ENCODE measurements around the gene EDC3. TPM values are rescaled to one million over a fixed set of nuclear protein-coding genes. Genes with fewer than 3 reads are reported as not detected.

EDC3 gene
- total and polyA plus RNA-seq, 2 experiments from 2014 or later: 13.8 to 26.5 TPM

- TF ChIP-seq NANOG (IDR thresholded peaks at IDR 0.05; ENCODE audit: borderline replicate concordance) (no peak), CREB1 (CRISPR knock-in tag; IDR thresholded peaks at IDR 0.05; ENCODE audit: low read depth) (no peak)
Observed at GRCh38 chr15:74676801-74677200, 19.0 kb downstream of the EDC3 start (continued).

- DNase-seq (ENCODE audit: low spot score) (no peak), ATAC-seq (no peak)
- Histone ChIP-seq H3K79me2 (replicated peaks; ENCODE audit: insufficient read depth) (peaks cover 33% of the 10 kb centered on the region), H3K27ac (ENCODE audit: low read depth) (no peak overlapping the region), H3K4me2 (no peak overlapping the region), H3K4me1 (ENCODE audit: insufficient read depth) (no peaks in the 10 kb centered on the region), H2AFZ (no peak overlapping the region), H3K27me3 (ENCODE audit: insufficient read depth) (no peaks in the 10 kb centered on the region), H4K20me1 (replicated peaks; ENCODE audit: insufficient read depth) (peaks cover 30% of the 10 kb centered on the region), H3K36me3 (ENCODE audit: insufficient read depth) (peaks cover 21% of the 10 kb centered on the region), H3K9me2 (ENCODE audit: insufficient read depth) (no peaks in the 10 kb centered on the region), H3F3A (replicated peaks; ENCODE audit: low read depth) (no peaks in the 10 kb centered on the region), H3K4me3 (no peak overlapping the region)
- Mint-ChIP-seq H3K27me3 (ENCODE audit: insufficient read depth, low read depth, poor library complexity) (no peaks in the 10 kb centered on the region), H3K4me1 (no peaks in the 10 kb centered on the region), H3K27ac (no peak overlapping the region), H3K36me3 (ENCODE audit: low read depth) (peaks cover 30% of the 10 kb centered on the region), H3K9me3 (no peaks in the 10 kb centered on the region; the same call in 2 of the 3 replicates), H3K4me3 (no peak overlapping the region)
- TF ChIP-seq, protein P1, sequence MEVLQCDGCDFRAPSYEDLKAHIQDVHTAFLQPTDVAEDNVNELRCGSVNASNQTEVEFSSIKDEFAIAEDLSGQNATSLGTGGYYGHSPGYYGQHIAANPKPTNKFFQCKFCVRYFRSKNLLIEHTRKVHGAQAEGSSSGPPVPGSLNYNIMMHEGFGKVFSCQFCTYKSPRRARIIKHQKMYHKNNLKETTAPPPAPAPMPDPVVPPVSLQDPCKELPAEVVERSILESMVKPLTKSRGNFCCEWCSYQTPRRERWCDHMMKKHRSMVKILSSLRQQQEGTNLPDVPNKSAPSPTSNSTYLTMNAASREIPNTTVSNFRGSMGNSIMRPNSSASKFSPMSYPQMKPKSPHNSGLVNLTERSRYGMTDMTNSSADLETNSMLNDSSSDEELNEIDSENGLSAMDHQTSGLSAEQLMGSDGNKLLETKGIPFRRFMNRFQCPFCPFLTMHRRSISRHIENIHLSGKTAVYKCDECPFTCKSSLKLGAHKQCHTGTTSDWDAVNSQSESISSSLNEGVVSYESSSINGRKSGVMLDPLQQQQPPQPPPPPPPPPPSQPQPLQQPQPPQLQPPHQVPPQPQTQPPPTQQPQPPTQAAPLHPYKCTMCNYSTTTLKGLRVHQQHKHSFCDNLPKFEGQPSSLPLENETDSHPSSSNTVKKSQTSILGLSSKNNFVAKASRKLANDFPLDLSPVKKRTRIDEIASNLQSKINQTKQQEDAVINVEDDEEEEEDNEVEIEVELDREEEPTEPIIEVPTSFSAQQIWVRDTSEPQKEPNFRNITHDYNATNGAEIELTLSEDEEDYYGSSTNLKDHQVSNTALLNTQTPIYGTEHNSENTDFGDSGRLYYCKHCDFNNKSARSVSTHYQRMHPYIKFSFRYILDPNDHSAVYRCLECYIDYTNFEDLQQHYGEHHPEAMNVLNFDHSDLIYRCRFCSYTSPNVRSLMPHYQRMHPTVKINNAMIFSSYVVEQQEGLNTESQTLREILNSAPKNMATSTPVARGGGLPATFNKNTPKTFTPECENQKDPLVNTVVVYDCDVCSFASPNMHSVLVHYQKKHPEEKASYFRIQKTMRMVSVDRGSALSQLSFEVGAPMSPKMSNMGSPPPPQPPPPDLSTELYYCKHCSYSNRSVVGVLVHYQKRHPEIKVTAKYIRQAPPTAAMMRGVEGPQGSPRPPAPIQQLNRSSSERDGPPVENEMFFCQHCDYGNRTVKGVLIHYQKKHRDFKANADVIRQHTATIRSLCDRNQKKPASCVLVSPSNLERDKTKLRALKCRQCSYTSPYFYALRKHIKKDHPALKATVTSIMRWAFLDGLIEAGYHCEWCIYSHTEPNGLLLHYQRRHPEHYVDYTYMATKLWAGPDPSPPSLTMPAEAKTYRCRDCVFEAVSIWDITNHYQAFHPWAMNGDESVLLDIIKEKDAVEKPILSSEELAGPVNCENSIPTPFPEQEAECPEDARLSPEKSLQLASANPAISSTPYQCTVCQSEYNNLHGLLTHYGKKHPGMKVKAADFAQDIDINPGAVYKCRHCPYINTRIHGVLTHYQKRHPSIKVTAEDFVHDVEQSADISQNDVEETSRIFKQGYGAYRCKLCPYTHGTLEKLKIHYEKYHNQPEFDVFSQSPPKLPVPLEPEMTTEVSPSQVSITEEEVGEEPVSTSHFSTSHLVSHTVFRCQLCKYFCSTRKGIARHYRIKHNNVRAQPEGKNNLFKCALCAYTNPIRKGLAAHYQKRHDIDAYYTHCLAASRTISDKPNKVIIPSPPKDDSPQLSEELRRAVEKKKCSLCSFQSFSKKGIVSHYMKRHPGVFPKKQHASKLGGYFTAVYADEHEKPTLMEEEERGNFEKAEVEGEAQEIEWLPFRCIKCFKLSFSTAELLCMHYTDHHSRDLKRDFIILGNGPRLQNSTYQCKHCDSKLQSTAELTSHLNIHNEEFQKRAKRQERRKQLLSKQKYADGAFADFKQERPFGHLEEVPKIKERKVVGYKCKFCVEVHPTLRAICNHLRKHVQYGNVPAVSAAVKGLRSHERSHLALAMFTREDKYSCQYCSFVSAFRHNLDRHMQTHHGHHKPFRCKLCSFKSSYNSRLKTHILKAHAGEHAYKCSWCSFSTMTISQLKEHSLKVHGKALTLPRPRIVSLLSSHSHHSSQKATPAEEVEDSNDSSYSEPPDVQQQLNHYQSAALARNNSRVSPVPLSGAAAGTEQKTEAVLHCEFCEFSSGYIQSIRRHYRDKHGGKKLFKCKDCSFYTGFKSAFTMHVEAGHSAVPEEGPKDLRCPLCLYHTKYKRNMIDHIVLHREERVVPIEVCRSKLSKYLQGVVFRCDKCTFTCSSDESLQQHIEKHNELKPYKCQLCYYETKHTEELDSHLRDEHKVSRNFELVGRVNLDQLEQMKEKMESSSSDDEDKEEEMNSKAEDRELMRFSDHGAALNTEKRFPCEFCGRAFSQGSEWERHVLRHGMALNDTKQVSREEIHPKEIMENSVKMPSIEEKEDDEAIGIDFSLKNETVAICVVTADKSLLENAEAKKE (CRISPR knock-in tag; IDR thresholded peaks at IDR 0.05): no peak
- no peak for TF ChIP-seq CREB1 (CRISPR knock-in tag; IDR thresholded peaks at IDR 0.05; ENCODE audit: low read depth)
- TF ChIP-seq ZNF331 (CRISPR knock-in tag; IDR thresholded peaks at IDR 0.05; ENCODE audit: low read depth): no peak
- no peak for TF ChIP-seq JUNB (IDR thresholded peaks at IDR 0.05; ENCODE audit: unreplicated experiment)
- no peak for TF ChIP-seq CTCF (conservative IDR thresholded peaks at IDR 0.05; ENCODE audit: low read depth in 2 of 2)
- no peak for TF ChIP-seq EZH2 (IDR thresholded peaks at IDR 0.05; ENCODE audit: low read depth, unreplicated experiment)
- TF ChIP-seq, protein P2, sequence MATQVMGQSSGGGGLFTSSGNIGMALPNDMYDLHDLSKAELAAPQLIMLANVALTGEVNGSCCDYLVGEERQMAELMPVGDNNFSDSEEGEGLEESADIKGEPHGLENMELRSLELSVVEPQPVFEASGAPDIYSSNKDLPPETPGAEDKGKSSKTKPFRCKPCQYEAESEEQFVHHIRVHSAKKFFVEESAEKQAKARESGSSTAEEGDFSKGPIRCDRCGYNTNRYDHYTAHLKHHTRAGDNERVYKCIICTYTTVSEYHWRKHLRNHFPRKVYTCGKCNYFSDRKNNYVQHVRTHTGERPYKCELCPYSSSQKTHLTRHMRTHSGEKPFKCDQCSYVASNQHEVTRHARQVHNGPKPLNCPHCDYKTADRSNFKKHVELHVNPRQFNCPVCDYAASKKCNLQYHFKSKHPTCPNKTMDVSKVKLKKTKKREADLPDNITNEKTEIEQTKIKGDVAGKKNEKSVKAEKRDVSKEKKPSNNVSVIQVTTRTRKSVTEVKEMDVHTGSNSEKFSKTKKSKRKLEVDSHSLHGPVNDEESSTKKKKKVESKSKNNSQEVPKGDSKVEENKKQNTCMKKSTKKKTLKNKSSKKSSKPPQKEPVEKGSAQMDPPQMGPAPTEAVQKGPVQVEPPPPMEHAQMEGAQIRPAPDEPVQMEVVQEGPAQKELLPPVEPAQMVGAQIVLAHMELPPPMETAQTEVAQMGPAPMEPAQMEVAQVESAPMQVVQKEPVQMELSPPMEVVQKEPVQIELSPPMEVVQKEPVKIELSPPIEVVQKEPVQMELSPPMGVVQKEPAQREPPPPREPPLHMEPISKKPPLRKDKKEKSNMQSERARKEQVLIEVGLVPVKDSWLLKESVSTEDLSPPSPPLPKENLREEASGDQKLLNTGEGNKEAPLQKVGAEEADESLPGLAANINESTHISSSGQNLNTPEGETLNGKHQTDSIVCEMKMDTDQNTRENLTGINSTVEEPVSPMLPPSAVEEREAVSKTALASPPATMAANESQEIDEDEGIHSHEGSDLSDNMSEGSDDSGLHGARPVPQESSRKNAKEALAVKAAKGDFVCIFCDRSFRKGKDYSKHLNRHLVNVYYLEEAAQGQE (IDR thresholded peaks at IDR 0.05; ENCODE audit: unreplicated experiment): no peak
- TF ChIP-seq EZH2phosphoT487 (IDR thresholded peaks at IDR 0.05; ENCODE audit: unreplicated experiment): no peak
- TF ChIP-seq STAT1 (IDR thresholded peaks at IDR 0.05; ENCODE audit: unreplicated experiment): no peak
- TF ChIP-seq POLR2AphosphoS5 (IDR thresholded peaks at IDR 0.05; ENCODE audit: low read depth): no peak
Observed at GRCh38 chr15:74674161-74674560, 21.7 kb downstream of the EDC3 start.

Measured in GM23338 (cell line).